Ovary (tissue), 3 donors: ENCODE results near the gene PACS2.

ENCODE experiments used
- POLR2A ChIP-seq: fragments of 450-650 bp; IDR thresholded peaks from one replicate; pipeline ENCODE4 v1.6.1; 2017; ENCODE audit warnings: antibody characterized with exemption, mild to moderate bottlenecking, moderate library complexity
- TF ChIP-seq, protein P1 (sequence below), 3 donors: fragments of 450-650 bp in 2 of 3; fragments of 200-600 bp in 1 of 3; IDR thresholded peaks; one replicate each; pipeline versions ENCODE4 v1.5.1 to v1.8.0; 2016 to 2022; ENCODE audit warnings: antibody characterized with exemption in 3 of 3, mild to moderate bottlenecking in 1 of 3
- donor health status: DM: no; HTN: no; CAD: no.

DNA sequence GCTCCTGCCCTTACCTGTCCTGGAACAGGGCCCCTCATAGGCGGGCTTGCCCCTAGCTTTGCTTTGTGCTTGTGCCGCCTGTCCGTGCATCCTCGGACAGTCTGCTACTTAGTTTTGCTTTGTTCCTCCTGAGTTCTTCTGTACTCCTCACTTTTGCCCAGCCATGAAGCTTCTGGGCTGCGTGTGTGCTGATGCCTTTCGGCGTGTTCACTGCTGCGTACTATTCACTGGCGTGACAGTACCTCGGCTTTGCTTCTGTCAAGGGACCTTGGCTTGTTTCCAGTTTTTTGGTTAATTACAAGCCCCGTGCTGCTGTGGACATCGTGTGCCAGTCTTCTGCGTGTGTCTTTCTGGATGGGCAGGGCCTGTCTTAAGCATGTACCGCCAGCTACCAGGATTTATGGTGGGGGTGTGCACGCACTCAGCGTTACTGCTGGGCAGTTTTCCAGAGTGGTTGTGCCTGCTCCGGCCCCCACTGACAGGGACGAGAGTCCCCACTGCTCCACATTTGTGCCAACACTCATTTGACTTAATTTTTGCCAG is 2.5 kb downstream of the PACS2 start:
- TF ChIP-seq, protein P1, sequence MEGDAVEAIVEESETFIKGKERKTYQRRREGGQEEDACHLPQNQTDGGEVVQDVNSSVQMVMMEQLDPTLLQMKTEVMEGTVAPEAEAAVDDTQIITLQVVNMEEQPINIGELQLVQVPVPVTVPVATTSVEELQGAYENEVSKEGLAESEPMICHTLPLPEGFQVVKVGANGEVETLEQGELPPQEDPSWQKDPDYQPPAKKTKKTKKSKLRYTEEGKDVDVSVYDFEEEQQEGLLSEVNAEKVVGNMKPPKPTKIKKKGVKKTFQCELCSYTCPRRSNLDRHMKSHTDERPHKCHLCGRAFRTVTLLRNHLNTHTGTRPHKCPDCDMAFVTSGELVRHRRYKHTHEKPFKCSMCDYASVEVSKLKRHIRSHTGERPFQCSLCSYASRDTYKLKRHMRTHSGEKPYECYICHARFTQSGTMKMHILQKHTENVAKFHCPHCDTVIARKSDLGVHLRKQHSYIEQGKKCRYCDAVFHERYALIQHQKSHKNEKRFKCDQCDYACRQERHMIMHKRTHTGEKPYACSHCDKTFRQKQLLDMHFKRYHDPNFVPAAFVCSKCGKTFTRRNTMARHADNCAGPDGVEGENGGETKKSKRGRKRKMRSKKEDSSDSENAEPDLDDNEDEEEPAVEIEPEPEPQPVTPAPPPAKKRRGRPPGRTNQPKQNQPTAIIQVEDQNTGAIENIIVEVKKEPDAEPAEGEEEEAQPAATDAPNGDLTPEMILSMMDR (IDR thresholded peaks at IDR 0.05) = no peak
- TF ChIP-seq POLR2A = no peak
